Measurements from ENCODE around the gene PSD4.

Gene PSD4

GRCh38 chr2:113167962-113168340 lies 5.8 kb upstream of the PSD4 start:
- no peak for DNase-seq (ENCODE audit: low read depth in 2 of 2)

GRCh38 chr2:113169002-113169530 lies 4.7 kb upstream of the PSD4 start:
- no peak for DNase-seq (ENCODE audit: low read depth in 2 of 2)

GRCh38 chr2:113169586-113169985 lies 4.2 kb upstream of the PSD4 start:
- no peak for DNase-seq (ENCODE audit: low read depth in 2 of 2)

GRCh38 chr2:113171334-113172075 lies 2.3 kb upstream of the PSD4 start:
- no peak for DNase-seq (ENCODE audit: low read depth in 2 of 2)

GRCh38 chr2:113172721-113173541 lies 840 bp upstream of the PSD4 start:
- DNase-seq (ENCODE audit: low read depth in 2 of 2), result no peak

GRCh38 chr2:113174376-113174750 lies 592 bp downstream of the PSD4 start:
- no peak for DNase-seq (ENCODE audit: low read depth in 2 of 2)

GRCh38 chr2:113175042-113175628 lies 1.4 kb downstream of the PSD4 start:
- peak in 1 of 2 donors; percentile 46 for DNase-seq (ENCODE audit: low read depth in 2 of 2)

GRCh38 chr2:113175736-113176695 lies 2.2 kb downstream of the PSD4 start:
- DNase-seq (ENCODE audit: low read depth in 2 of 2), result no peak

- no peak for DNase-seq (ENCODE audit: low read depth in 2 of 2)
Measured at GRCh38 chr2:113176696-113177355, 3.1 kb downstream of the PSD4 start.

- DNase-seq (ENCODE audit: low read depth in 2 of 2), result no peak
Measured at GRCh38 chr2:113178069-113178746, 4.4 kb downstream of the PSD4 start.

GRCh38 chr2:113178891-113179290 lies 5.1 kb downstream of the PSD4 start:
- no peak for DNase-seq (ENCODE audit: low read depth in 2 of 2)

- no peak for DNase-seq (ENCODE audit: low read depth in 2 of 2)
Measured at GRCh38 chr2:113179446-113180045, 5.8 kb downstream of the PSD4 start.

- DNase-seq (ENCODE audit: low read depth in 2 of 2), result no peak
Measured at GRCh38 chr2:113180131-113180946, 6.6 kb downstream of the PSD4 start.

- no peak for DNase-seq (ENCODE audit: low read depth in 2 of 2)
Measured at GRCh38 chr2:113181258-113182051, 7.7 kb downstream of the PSD4 start.

GRCh38 chr2:113182471-113183260 lies 8.9 kb downstream of the PSD4 start:
- DNase-seq (ENCODE audit: low read depth in 2 of 2), result no peak

GRCh38 chr2:113183264-113183663 lies 9.5 kb downstream of the PSD4 start:
- DNase-seq (ENCODE audit: low read depth in 2 of 2), result no peak

- DNase-seq (ENCODE audit: low read depth in 2 of 2), result no peak
Measured at GRCh38 chr2:113183703-113184102, 9.9 kb downstream of the PSD4 start.
